Activated CD8-positive, alpha-beta memory T cell treated with anti-CD3 and anti-CD28 coated beads for 4 hours (primary cell): ENCODE results near the gene DNAAF1.

Experiments
- DNase-seq, 2 donors: peaks; one replicate each; pipeline ENCODE4 v3.0.0-alpha.2; 2020; ENCODE audit warnings: low read depth in 2 of 2

The DNAAF1 gene

DNA sequence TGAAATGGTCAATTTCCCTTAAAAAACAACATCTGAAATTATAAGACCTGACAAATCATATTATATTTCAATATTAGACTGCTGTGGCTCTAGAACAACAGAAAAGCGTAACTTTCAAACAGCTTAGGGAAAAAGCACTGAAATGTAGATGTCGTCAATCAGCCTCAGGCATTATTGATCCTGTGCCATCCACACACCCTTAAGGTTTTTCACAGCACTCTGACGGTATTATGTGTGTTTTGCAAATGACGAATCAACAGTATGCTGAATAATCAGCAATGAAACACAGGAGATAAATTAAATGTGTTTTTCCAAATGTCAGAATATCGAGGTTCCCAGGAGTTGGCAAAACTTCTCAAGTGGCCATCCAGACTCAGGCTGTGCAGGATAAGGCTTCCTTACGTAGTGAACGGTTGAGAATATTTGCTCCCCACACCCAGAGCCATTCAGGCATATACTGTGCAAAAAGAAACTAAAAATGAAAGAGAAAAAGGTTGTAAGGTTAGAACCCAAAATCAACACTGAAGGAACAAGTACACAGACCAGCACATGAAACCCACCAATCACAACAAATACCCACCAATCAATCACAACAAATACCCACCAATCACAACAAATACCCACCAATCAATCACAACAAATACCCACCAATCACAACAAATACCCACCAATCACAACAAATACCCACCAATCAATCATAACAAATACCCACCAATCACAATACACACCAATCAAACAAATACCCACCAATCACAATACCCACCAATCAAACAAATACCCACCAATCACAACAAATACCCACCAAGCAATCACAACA lies 20.6 kb upstream of the DNAAF1 start:
- DNase-seq = no peak

DNA sequence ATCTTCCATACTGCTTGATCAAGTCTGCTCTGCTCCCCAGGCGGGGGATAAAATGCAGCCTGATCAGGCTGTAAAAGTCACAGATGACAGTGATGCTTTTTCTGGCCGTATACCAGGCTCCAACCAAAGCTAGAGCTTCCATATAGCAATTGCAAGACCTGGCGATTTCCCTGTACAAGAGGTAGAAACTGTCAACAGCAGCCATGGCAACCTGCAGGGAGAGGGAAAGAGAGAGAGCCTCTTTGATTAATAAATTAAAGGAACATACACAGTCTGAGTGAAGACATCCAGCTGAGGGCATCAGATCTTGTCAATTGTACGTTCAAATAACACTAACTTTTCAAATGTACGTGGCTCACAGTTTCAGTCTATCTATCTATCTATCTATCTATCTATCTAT lies 14.0 kb upstream of the DNAAF1 start:
- no peak for DNase-seq

DNA sequence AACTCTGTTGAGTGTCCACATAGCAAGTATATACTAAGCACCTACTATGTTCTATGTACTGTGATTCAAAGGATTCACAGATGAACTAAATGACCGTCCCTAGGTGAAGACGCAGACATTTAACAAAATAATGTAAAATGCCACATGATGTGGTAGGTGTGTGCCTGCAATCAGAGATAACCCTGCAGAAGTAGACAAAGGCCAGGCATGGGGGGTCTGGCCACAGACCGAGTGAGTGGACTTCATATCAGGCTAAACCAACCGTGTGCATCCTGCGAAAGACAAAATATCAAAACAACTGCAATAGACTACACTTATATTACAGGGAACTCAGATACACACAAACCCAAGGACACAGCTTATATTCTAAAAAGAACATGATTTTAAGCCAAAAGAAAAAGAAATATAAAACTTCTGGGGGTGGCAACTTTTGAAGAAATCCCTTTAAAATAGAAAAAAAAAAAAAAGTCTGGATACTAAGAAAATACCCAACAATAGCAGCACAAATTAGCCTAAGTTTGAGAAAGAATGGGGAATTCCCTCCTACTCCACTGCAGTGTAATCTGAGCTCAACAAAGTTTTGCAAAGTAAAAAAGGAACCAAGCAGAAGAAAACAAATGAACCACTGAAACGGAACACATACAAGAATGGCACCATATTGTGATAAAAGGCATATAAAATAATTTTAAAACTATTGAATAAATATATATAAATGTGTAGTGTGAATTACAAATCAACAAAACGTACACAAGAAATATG lies 12.4 kb upstream of the DNAAF1 start:
- no peak for DNase-seq

DNA sequence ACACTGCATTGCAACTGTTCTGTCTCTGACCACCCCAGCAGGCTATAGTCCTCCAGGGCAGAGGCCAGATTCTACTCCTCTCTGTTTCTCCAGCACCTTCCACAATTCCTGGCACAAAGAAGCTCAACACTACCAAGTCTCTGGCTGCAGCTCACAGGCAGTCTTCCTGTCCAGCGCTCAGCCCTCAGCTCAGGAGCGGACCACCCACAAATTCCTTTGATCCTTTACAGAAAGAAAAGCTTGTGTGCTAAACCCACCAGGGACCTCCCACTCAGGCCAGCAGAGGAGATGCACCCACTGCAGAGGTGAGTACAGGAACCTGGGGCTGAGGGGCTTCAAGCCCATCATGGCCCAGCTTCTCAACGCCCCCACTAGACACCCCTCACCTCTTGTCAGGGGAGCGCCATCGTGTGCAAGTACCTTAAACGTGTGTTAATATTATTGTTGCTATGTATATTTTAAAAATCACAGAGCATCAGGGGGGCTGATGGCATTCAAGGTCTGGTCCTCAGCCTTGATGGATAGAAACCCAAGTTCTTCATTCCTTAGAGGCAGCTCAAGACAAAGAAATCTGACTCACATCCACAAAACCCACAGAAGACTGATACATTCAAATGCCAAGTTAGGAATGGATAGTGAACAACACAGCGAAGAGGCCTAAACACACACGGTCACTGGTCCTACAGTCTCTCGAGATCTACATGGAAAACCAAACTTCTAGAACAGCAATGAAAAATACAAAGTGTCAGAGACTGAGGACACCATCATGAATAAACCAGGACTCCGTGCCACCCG lies 8.6 kb upstream of the DNAAF1 start:
- no peak for DNase-seq

DNA sequence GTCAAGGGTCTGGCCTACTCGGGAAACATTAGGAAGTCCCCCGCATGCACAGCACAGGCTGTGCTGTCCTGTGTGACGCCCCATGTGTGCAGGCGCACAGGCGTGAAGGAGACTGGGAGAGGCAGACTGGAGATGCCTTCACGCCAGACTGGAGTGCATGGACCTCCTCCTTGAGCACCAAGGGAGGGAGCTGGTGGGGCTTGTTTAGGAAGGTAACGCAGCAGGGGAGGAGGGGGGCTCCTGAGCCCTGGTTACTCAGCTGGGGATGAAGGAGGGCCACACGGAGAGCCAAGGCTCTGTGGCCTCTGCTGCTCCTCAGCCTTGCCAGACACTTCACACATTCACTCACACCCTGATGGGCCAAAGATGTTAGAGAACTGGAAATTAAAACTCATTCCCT lies 7.8 kb upstream of the DNAAF1 start:
- DNase-seq = no peak

DNA sequence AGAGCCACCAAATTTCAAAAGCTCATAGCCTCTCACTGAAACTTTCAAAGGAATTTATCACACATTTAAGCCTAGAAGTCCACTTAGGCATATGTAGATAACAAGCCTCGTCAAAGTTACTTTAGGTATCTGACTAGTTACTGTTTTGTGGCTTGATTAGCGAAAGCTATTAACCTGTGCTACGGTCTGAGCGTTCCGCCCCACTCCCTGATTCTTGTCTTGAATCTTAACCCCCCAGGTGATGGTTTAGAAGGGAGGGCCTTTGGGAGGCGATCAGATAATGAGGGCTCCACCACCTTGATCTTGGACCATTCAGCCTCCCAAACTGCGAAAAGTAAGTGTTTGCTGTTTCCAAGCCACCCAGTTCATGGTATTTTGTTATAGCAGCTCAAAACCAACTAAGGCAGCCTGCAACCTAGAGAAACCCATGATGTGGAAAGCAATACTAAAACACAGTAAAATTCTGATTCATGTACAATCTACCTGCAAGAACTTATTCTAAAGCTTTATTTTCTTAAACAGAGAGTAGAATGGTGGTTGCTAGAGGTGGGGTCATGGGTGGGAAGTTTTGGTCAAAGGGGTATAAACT lies 7.2 kb upstream of the DNAAF1 start:
- no peak for DNase-seq

DNA sequence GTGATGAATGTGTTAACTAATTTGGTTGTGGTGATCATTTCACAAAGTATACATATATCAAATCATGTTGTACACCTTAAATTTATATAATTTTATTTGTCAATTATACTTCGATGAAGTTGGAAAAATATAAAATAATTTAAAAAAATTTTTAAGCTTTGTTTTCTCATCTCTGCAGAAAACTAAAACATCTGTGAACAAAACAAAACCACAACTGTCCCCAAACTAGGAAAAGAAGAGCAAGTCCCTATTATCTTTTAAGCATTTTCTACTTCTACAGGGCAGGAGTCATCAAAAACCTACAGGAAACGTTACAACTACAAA lies 6.6 kb upstream of the DNAAF1 start:
- DNase-seq = no peak

DNA sequence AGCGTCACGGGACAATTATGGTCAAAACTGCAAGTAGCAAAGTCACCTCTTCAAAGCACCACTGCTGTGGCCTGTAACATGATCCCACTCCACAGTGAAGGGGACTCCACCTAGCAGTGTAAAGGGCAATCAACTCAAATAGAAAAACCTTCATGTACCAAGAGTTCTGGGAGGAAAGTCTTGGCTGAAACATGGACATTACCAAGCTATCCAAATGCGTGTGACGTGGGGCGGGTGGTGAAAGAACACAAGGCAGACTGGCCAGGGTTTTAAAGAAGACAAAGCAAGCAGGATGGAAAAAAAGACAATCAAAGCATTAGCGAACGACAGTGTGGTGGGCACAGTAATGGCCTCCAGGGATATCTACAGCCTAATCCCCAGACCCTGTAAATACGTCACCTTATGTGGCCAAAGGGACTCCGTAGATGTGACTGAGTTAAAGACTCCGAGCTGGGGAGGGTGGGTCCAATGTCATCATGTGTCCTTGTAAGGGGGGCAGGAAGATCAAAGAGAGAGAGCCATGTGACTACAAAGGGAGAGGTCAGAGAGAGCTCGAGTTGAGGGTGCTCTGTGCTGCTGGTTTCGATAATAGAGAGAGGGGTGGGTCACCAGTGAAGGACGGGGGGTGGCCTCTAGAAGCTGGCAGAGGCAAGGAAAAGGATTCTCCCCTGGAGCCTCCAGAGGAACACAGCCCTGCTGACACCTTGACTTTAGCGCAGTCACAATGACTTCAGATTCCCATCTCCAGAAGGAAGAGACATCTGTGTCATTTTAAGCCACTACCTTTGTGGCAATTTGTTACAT lies 6.1 kb upstream of the DNAAF1 start:
- no peak for DNase-seq

DNA sequence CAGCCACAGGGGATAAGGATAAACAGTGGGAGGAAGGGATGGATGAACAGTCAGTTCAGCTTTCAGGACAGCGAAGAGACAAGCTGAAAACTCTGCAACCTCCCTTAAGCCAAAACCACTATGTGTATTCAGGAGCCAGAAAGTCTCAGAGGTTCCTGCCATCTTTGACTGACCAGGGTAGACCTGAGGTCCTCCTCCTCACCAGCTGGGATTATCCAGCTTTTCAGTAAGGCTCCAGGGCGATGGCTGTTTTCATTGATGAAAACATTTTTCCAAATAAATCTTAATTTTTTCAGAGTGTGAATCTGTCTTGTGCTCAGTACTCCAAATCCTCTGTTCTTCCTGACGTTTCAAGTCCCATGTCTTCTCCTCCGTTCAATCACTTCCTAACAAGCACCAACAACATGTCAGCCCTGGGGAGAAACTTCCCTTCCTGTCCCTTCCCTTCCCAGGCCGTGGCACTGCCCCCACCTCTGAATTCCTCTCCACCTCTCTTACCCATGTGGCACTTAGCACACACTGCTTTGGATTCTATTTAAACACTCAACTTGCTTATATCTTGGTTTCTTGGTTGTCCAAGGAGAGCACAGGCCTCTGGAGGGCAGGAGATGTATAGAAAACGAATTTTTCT lies 5.4 kb upstream of the DNAAF1 start:
- DNase-seq = no peak

DNA sequence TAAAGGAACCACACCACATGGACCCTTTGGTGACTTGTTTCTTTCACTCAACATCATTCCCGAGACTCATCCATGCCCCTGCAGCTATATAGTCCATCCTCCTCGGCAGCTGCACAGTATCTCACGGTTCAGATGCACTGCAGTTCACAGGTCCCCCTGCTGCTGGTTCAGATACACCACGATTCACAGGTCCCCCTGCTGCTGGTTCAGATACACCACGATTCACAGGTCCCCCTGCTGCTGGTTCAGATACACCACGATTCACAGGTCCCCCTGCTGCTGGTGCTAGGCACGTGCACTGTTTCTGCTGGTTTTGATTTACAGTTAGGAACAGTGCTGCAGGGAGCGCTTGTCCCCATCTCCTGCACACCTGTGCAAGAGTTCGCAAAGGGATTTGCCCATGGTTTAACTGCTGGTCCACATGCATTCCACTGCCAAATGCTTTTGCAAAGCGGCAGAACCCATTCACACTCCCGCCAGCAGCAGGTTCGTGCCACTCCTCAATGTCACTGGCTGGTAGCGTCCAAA lies 3.9 kb upstream of the DNAAF1 start:
- no peak for DNase-seq

DNA sequence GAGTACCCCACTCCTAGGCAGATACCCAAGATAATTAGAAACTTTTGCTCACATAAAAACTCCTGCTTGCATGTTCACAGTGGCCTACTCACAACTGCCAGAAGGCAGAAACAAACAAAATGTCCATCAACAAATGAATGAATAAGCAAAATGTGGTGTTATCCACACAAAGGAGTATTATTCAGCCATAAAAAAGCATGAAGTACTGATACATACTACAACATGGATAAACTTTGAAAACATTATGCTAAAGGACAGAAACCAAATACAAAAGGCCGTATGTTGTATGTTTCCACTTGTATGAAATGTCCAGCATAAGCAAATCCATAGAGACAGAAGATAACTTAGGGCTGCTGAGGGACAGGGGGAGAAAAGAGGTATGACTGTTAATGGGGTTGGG lies 2.0 kb upstream of the DNAAF1 start:
- DNase-seq = no peak

DNA sequence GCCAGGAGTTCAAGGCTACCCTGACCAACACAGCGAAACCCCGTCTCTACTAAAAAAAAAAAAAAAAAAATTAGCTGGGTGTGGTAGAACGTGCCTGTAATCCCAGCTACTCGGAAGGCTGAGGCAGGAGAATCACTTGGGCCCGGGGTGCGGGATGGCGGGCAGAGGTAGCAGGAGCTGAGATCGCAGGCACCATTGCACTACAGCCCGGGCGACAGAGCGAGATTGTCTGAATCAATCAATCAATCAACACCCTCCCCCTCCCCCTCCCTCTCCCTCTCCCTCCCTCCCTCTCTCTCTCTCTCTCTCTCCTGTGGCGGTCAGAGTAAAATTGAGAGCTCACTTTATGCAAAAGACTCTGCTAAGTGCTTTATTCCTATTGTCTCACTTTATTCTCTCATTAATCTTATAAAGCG lies 1.3 kb upstream of the DNAAF1 start:
- no peak for DNase-seq

DNA sequence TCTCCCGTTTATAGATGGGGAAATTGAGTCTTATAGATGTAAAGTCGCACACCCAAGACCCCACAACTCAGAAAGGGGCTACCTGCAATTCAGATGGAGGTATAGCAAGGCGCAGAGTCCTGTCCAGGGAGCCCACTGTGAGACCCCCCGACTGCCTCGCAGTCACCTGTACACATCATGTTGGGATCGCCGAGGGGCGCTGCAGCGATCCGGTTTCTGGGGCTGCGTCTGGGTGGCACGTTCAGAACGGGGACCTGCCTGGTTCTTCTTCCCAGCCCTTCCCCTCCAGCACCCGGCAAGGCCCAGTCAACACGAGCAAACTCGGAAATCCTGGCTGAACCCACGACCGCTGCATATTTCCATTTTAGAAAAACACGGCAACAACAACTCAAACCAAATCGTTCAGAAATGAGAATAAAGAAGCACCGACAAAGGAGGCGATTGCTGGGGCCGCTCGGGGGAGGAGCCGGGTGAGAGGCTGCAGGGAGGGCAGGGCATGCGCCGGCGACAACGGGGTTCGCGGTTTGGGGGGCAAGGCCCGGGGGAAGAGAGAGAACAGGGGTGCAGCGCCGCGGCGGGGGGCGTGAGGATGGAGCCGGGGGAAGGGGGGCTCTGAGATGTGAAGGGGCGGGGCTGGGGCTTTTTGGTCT lies 774 bp upstream of the DNAAF1 start:
- no peak for DNase-seq

DNA sequence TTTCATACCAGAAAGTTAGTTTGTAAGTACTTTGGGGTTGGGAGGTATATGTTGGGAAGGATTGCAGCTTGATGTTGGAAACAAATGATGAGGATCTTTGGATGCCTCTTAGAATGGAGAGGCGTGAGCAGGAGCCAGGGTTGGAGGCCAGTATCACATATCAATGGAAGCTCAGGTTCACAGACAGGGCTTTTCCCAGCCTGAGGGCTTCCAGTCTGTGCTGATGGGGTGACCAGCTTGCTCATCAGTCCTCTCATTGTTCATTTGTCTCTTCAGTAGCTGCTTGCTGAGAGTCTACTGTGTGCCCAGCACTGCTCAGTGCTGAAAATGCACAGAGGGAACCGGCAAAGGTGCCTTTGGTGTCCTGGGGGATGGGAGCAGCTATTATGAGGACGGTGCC lies 5.8 kb downstream of the DNAAF1 start:
- no peak for DNase-seq

DNA sequence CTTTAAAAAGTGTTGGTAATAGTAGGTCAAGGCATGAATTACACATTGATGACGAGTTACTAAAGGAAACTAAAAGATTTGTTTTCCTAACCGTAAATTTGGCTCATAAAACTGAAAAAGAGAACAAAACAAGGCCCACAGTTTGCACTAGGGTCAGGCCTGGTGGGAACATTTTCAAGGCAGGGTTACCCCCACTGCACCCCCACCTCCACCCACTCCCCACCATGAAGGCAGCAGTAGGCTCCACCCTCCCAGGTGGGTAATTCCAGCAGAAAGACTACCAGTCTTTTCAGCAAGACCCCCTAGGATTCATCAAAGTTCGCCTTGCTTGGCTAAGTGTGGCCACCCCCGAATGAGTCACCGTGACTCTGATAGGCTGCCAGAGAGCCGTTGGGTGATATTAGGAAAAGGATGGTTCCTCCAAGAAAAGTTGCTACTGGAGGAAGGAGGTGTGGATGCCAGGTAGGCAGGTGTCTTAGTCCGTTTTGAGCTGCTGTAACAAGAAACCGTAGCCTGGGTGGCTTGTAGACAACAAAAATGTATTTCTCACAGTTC lies 8.6 kb downstream of the DNAAF1 start:
- no peak for DNase-seq

DNA sequence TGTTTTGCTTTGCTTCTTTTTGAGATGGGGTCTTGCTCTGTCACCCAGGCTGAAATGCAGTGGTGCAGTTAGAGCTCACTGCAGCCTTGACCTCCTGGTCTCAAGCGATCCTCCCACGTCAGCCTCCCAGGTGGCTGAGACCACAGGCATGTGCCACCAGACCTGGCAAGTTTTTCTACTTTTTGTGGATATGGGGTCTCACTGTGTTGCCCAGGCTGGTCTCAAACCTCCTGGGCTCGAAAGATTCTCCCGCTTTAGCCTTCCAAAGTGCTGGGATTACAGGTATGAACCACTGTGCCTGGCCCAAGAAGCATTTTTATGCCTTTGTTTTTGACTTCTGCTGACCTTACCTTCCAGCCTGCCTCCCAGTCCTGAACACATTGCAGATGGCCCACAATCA lies 10.1 kb downstream of the DNAAF1 start:
- no peak for DNase-seq

DNA sequence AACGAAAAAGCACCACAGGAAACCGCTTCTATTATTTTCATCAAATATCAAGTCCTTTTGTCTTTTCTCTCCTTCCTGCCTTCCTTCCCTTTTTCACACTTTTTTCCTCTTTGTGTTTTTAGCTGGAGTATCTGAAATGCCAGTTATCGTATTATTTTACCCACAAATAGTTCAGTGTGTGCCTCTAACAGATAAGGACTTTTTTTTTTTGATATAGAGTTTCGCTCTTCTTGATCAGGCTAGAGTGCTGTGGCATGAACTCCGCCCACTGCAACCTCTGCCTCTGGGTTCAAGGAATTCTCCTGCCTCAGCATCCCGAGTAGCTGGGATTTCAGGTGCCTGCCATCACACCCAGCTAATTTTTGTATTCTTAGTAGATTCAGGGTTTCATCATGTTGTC lies 10.7 kb downstream of the DNAAF1 start:
- no peak for DNase-seq

DNA sequence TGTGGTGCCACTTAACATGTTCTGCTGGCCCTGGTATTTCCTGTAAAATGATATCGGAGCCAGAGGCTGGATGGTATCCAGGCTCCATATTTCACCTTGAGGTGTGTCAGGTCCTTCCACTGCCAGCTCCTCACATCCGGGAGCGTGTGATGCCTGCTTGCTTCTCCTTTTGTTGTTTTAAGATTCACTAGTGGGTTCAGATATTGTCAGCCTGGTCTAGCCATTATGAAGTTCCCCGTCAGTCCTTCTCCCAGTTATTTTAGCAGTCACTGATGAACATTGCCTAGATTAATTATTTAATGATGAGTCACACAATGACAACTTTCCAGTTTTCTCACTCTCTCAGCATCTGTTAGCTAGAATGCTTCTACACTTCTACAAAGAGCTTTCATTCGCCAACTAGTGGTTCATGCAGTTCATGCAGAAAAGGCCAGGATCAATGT lies 11.3 kb downstream of the DNAAF1 start:
- no peak for DNase-seq

DNA sequence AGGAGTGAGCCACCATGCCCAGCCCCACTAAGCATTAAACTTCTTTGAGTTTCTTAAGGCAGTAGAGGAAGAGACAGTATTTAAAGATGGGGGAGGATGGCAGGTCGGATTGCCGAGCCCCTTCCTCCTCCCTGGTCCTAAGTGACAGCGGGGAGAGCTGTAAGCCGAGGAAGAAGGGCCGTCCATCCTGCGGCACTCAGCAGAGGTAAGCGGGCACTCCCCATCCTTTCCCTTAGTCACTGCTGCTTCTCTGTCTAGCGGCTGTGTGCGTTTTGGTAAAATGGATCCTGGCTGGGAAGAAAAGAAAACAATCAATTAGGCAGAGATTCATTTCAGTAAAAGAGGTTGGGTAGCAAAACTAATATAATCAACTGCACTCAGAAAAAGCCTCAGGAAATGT lies 13.9 kb downstream of the DNAAF1 start:
- DNase-seq = no peak

DNA sequence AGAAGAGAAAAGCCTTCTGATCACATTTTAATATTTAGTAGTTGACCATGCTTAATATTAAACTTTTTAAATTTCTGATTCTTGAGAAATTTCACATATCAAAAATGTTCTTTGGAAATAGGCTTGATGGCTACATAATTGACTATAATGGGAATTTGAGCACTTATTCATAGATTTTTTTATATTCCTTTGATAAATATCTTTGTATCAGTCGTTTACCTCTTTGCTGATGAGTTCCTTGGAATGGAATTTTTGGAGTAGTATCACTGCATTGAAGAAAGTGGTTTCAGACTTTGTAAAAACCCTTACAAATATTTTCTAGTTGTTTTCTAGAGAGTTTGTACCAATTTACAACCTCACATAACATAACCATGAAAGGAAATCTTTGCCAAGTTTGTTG lies 14.7 kb downstream of the DNAAF1 start:
- DNase-seq = no peak
